Colonic mucosa (tissue), 4 donors: ENCODE results near the gene MAP1LC3B2. TPM values are rescaled to one million over a fixed set of nuclear protein-coding genes. Genes with fewer than 3 reads are reported as not detected.
A peak's percentile ranks its signal among the peaks of the same experiment; 100 is the strongest.

ENCODE experiments used
- DNase-seq: peaks from one replicate; pipeline ENCODE4 v3.0.0-alpha.2; 2020
- H3K27ac ChIP-seq: fragments of 200-600 bp; one replicate; pipeline ENCODE4 v1.8.0; 2021
- H3K27me3 ChIP-seq: fragments of 200-600 bp; one replicate; pipeline ENCODE4 v1.8.0; 2021
- H3K36me3 ChIP-seq: fragments of 200-600 bp; one replicate; pipeline ENCODE4 v1.8.0; 2021
- H3K4me1 ChIP-seq: fragments of 200-600 bp; one replicate; pipeline ENCODE4 v1.8.0; 2021; ENCODE audit warnings: mild to moderate bottlenecking
- H3K4me3 ChIP-seq: fragments of 200-600 bp; one replicate; pipeline ENCODE4 v1.8.0; 2021
- H3K9ac ChIP-seq, 2 donors: one replicate each; pipeline ENCODE4 v1.7.0; 2013; ENCODE audit warnings: control low read depth in 2 of 2, low read depth in 2 of 2, low read length in 2 of 2
- H3K9me3 ChIP-seq: fragments of 200-600 bp; one replicate; pipeline ENCODE4 v1.8.0; 2021
- intact Hi-C: fragments of 100-400 bp; cut with DNase I; formaldehyde crosslinking; loops from one replicate; pipeline ENCODE4 v1.14.1; 2022
- total RNA-seq, 2 donors: library from RNA; stranded (reverse); fragmentation: NEBNext Ultra II Directional in 1 of 2; extraction: Animal tissue kit (Norgen Biotek cat#: 25700) in 1 of 2; gene quantifications; one replicate each; pipeline ENCODE4 v1.2.1, GENCODE V29; 2021
- TF ChIP-seq, protein P1 (sequence below): fragments of 200-600 bp; IDR thresholded peaks from one replicate; pipeline ENCODE4 v1.8.0; 2022; ENCODE audit warnings: antibody characterized with exemption, mild to moderate bottlenecking
- donor health status: healthy.
- donor health status: DM: no; HTN: no; CAD: no.
- donor health status: DM: no; HTN: no; CAD: no.

The MAP1LC3B2 gene
- total RNA-seq, 2 donors from 2014 or later, result 0.93 to 1.2 TPM

DNA sequence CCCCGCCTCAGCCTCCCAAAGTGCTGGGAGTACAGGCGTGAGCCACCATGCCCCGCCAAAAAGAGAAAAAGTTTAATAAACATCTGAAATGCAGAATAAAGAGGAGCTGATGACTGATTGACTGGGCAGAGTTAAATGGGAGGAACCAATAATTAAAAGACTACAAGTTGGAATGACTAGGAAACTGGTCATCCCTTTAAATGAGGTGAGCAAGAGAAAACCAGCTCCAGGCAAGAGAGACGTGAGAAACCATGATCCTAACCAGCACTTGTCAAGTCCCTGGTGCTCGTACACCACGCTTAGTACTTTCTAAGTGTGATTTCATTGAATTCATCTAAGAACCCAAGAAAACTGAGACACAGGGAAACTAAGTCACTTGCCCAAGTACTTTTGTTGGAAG is 47.9 kb downstream of the MAP1LC3B2 start:
- Histone ChIP-seq H3K4me1 (no peaks in the 10 kb centered on the region), H3K27me3 (no peaks in the 10 kb centered on the region), H3K9me3 (no peaks in the 10 kb centered on the region), H3K4me3 (no peak overlapping the region), H3K9ac (no peak overlapping the region), H3K27ac (no peak overlapping the region), H3K36me3 (no peaks in the 10 kb centered on the region)
- no peak for DNase-seq
- intact Hi-C loops, result no loop called here
- TF ChIP-seq, protein P1, sequence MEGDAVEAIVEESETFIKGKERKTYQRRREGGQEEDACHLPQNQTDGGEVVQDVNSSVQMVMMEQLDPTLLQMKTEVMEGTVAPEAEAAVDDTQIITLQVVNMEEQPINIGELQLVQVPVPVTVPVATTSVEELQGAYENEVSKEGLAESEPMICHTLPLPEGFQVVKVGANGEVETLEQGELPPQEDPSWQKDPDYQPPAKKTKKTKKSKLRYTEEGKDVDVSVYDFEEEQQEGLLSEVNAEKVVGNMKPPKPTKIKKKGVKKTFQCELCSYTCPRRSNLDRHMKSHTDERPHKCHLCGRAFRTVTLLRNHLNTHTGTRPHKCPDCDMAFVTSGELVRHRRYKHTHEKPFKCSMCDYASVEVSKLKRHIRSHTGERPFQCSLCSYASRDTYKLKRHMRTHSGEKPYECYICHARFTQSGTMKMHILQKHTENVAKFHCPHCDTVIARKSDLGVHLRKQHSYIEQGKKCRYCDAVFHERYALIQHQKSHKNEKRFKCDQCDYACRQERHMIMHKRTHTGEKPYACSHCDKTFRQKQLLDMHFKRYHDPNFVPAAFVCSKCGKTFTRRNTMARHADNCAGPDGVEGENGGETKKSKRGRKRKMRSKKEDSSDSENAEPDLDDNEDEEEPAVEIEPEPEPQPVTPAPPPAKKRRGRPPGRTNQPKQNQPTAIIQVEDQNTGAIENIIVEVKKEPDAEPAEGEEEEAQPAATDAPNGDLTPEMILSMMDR, result no peak

DNA sequence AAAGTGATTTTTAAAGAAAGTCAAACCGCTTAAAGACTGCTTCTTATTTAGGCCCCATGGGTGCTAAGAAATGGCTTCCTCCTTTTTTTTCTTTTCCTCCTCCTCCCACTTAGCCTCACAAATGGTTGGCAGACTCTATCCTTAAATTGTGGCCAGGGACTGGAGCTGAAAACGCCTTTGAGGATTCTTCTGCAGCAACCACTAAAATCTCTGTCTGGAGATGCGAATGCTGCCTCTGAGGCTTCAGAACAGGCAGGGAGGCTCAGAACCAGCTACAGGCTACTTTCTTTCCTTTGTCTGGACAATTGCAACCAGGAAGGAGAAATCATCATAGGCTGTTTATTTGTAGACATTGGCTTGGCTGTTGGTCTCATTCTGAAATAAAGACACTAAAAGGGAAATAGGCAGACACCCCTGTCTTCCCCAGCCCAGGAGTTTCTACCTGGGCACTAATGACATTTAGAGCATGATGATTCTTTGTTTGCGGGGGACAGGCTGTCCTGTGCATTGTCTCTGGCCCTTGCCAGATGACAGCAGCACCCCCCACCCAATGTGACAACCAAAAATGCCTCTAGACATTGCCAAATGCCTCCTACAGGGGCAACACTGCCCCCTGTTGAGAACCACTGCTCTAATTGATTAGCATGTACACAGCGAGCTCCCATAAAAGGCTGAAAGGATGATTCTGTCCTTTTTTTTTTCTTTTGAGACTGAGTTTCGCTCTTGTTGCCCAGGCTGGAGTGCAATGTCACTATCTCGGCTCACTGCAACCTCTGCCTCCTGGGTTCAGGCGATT is 50.3 kb downstream of the MAP1LC3B2 start:
- no peaks in the 10 kb centered on the region for H3K27me3 ChIP-seq
- H3K9ac ChIP-seq, result no peak overlapping the region
- no peaks in the 10 kb centered on the region for H3K4me1 ChIP-seq
- H3K27ac ChIP-seq, result no peak overlapping the region
- no peaks in the 10 kb centered on the region for H3K9me3 ChIP-seq
- no peaks in the 10 kb centered on the region for H3K36me3 ChIP-seq
- intact Hi-C loops, result no loop called here
- no peak overlapping the region for H3K4me3 ChIP-seq
- TF ChIP-seq, protein P1, result peak; percentile 9
- DNase-seq, result peak; percentile 39

DNA sequence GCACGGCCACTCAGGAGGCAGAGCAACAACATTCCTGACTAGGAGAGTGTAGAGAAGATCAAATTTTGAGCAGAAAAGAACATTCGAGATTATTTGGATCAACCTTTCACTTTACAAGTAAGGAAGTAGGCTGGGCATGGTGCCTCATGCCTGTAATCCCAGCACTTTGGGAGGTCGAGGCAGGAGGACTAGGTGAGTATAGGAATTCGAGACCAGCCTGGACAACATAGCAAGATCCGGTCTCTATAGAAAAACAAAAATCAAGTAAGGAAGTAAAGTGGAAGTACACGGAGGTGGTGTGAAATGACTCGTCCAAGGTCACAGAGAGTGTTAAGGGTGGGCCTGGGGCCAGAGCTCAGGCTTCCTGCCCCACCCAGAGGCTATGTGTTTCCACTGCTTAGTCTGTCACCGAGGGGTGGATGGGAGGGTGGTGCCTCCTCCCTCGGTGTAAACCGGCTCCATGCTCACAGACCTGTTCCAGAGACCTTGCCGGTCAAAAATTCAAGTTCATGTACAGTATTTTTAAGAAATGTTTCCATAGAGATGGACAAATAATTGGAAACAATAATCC is 51.9 kb downstream of the MAP1LC3B2 start:
- intact Hi-C loops, result no loop called here
- TF ChIP-seq, protein P1, result no peak
- H3K36me3 ChIP-seq, result no peaks in the 10 kb centered on the region
- H3K9me3 ChIP-seq, result no peaks in the 10 kb centered on the region
- no peak overlapping the region for H3K4me3 ChIP-seq
- no peaks in the 10 kb centered on the region for H3K27me3 ChIP-seq
- no peak for DNase-seq
- H3K9ac ChIP-seq, result no peak overlapping the region
- H3K4me1 ChIP-seq, result no peaks in the 10 kb centered on the region
- H3K27ac ChIP-seq, result no peak overlapping the region

DNA sequence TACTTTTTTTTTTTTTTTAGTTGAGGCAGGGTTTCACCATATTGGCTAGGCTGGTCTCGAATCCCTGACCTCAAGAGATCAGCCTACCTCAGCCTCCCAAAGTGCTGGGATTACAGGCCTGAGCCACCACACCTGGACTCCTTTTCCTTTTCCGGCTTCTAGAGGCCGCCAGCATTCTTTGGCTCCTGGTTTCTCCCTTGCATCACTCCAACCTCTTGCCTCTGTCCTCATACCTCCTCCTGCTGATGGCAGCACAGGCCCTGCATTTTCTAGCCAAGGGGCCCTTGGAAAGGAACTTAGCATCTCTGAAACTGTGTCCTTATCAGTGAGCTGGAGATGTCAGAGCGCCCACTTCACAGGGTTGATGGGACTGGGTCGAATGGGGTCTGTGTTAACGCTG is 53.3 kb downstream of the MAP1LC3B2 start:
- no peak overlapping the region for H3K9ac ChIP-seq
- intact Hi-C loops, result no loop called here
- H3K36me3 ChIP-seq, result no peaks in the 10 kb centered on the region
- no peaks in the 10 kb centered on the region for H3K4me1 ChIP-seq
- no peak overlapping the region for H3K27ac ChIP-seq
- no peaks in the 10 kb centered on the region for H3K9me3 ChIP-seq
- no peak for DNase-seq
- H3K27me3 ChIP-seq, result no peaks in the 10 kb centered on the region
- H3K4me3 ChIP-seq, result no peak overlapping the region
- TF ChIP-seq, protein P1, result no peak

- intact Hi-C loops, result no loop called here
- TF ChIP-seq, protein P1, result no peak
- no peaks in the 10 kb centered on the region for H3K9me3 ChIP-seq
- no peak overlapping the region for H3K27ac ChIP-seq
- H3K4me1 ChIP-seq, result no peaks in the 10 kb centered on the region
- no peak overlapping the region for H3K9ac ChIP-seq
- no peak for DNase-seq
- H3K36me3 ChIP-seq, result no peaks in the 10 kb centered on the region
- H3K4me3 ChIP-seq, result no peak overlapping the region
- no peaks in the 10 kb centered on the region for H3K27me3 ChIP-seq
Measured at GRCh38 chr12:116613256-116613655, 54.1 kb downstream of the MAP1LC3B2 start.
